OCI-LY3 (cell line): Measurements from ENCODE around the gene LDHAL6B.

Source experiments
- H2AFZ ChIP-seq: fragments of 200-600, 300-600 bp; shearing (Covaris generic); 2 replicates; pipeline ENCODE4 v1.6.0; 2014; ENCODE audit warnings: antibody characterized with exemption, low read depth, low read length
- H3K27ac ChIP-seq: fragments of 200-600, 300-600 bp; sonication (generic); 2 replicates; pipeline ENCODE4 v1.5.1; 2014; ENCODE audit warnings: mild to moderate bottlenecking, low read length, moderate library complexity, mixed read lengths
- H3K27me3 ChIP-seq: fragments of 200-600, 300-600 bp; sonication (generic); 2 replicates; pipeline ENCODE4 v1.6.1; 2014; ENCODE audit warnings: low read depth, low read length, mixed read lengths
- H3K36me3 ChIP-seq: fragments of 200-600, 300-600 bp; sonication (generic); replicated peaks from 2 replicates; pipeline ENCODE3; 2014; ENCODE audit warnings: low read depth, low read length, mixed read lengths
- H3K4me1 ChIP-seq: fragments of 300-600, 200-600 bp; sonication (generic); 2 replicates; pipeline ENCODE4 v1.6.1; 2014; ENCODE audit warnings: low read length, mixed read lengths
- H3K4me2 ChIP-seq: fragments of 200-600, 300-600 bp; sonication (generic); 2 replicates; pipeline ENCODE4 v1.6.1; 2014; ENCODE audit warnings: low read length, mixed read lengths
- H3K4me3 ChIP-seq: fragments of 300-600, 200-600 bp; sonication (generic); 2 replicates; pipeline ENCODE4 v1.5.1; 2014; ENCODE audit warnings: antibody characterized with exemption, mild to moderate bottlenecking, low read length, moderate library complexity
- H3K79me2 ChIP-seq: fragments of 300-600, 200-600 bp; shearing (Covaris generic); 2 replicates; pipeline ENCODE4 v1.6.1; 2014; ENCODE audit warnings: mild to moderate bottlenecking, low read length, mixed read lengths
- H3K9ac ChIP-seq: fragments of 300-600, 200-600 bp; shearing (Covaris generic); 2 replicates; pipeline ENCODE4 v1.6.0; 2014; ENCODE audit warnings: mild to moderate bottlenecking, low read length, moderate library complexity
- H3K9me3 ChIP-seq: fragments of 200-600, 300-600 bp; shearing (Covaris generic); 2 replicates; pipeline ENCODE4 v1.6.1; 2014; ENCODE audit warnings: low read length, mixed read lengths; ENCODE audit not compliant: insufficient read depth
- H4K20me1 ChIP-seq: fragments of 200-600, 300-600 bp; sonication (generic); 2 replicates; pipeline ENCODE4 v1.6.1; 2016; ENCODE audit warnings: low read length, mixed read lengths; ENCODE audit not compliant: insufficient read depth
- CTCF ChIP-seq: fragments of 200-600, 300-600 bp; sonication (generic); IDR thresholded peaks from 2 replicates; pipeline ENCODE4 v1.5.1; 2014; ENCODE audit warnings: antibody characterized with exemption, low read length, low read depth
- EZH2phosphoT487 ChIP-seq: fragments of 200-600 bp; shearing (Covaris generic); IDR thresholded peaks from 2 replicates; pipeline ENCODE4 v1.6.1; 2018; ENCODE audit warnings: antibody characterized with exemption, mixed run types, low read depth

LDHAL6B gene

DNA sequence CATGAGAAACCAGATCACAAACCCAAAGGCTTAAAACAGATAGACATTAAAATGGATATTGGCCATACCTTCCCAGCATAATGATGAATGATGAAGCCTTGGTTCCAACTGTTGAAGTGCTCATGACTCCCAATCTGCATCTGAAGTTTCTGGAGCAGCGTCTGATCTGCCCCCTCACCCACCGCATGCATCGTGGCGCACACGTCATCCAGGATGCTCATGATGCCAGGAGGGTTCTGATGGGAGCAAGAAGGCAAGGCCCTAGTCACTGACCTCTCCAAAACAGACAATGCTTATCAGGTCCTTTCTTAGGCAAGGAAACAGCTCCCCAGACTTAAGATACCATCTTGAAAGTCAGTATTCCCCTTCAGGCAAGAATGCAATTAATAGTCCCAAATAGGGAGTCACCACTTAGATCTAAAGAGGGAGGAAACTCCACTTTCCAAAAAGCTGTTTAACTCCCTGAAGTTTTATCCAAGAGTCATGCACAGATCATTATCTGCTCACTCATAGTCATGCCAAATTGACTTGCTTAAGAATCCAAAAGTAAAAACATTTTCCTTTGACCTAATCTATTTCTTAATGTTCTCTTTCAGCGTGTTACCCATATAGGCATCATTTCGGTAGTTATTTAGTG lies 2.1 kb downstream of the LDHAL6B start:
- Histone ChIP-seq H3K27me3 (no peaks in the 10 kb centered on the region), H3K9ac (no peak overlapping the region), H2AFZ (no peak overlapping the region), H3K4me1 (peaks cover 10% of the 10 kb centered on the region), H3K79me2 (no peaks in the 10 kb centered on the region), H3K36me3 (peaks cover 6% of the 10 kb centered on the region), H4K20me1 (no peaks in the 10 kb centered on the region), H3K4me3 (no peak overlapping the region), H3K9me3 (no peaks in the 10 kb centered on the region), H3K4me2 (no peak overlapping the region), H3K27ac (no peak overlapping the region)
- TF ChIP-seq EZH2phosphoT487 (no peak), CTCF (no peak)

DNA sequence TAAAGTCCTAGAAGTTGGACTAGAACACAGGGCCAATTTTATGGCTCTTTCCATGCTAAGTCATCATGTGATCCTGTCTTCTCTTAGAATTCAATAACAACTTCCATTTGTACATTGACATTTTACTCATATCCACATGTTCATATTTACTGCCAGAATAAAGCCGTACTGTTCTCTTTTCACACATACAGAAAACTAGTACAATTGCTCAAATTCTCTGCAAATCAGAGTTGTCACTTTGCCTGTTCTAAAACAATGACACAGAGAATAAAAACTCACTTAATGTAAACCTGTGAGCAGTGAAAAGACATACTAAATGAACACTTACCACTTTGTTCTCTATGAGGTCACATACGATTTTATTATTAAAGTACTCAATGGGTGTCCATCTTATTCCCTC lies 3.5 kb downstream of the LDHAL6B start:
- no peak for TF ChIP-seq CTCF
- TF ChIP-seq EZH2phosphoT487, result no peak
- H3K36me3 ChIP-seq, result peaks cover 3% of the 10 kb centered on the region
- peaks cover 10% of the 10 kb centered on the region for H3K4me1 ChIP-seq
- H3K9ac ChIP-seq, result no peak overlapping the region
- no peaks in the 10 kb centered on the region for H4K20me1 ChIP-seq
- H3K27ac ChIP-seq, result no peak overlapping the region
- no peak overlapping the region for H3K4me3 ChIP-seq
- no peaks in the 10 kb centered on the region for H3K9me3 ChIP-seq
- no peak overlapping the region for H3K4me2 ChIP-seq
- H3K79me2 ChIP-seq, result no peaks in the 10 kb centered on the region
- no peak overlapping the region for H2AFZ ChIP-seq
- no peaks in the 10 kb centered on the region for H3K27me3 ChIP-seq

DNA sequence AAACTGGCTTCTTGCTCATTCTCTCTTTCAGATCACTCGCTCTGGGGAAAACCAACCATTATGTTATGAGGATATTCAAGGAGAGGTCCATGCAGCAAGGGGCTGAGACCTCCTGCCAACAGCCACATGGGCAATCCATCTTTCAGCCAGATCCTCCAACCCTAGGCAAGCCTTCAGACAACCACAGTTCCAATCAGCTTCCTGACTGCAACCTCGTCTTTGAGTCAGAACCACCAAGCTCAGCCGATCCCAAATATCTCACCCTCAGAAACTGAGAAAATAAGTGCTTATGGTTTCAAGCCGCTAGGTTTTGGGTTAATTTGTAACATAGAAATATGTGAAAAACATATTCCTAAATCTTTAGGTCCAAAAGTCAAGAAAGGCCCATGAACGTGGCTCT lies 10.3 kb downstream of the LDHAL6B start:
- H3K27ac ChIP-seq, result no peak overlapping the region
- no peaks in the 10 kb centered on the region for H3K4me1 ChIP-seq
- H3K9ac ChIP-seq, result no peak overlapping the region
- no peaks in the 10 kb centered on the region for H3K36me3 ChIP-seq
- no peaks in the 10 kb centered on the region for H3K79me2 ChIP-seq
- H3K4me2 ChIP-seq, result no peak overlapping the region
- no peaks in the 10 kb centered on the region for H3K9me3 ChIP-seq
- no peak overlapping the region for H2AFZ ChIP-seq
- H4K20me1 ChIP-seq, result no peaks in the 10 kb centered on the region
- no peaks in the 10 kb centered on the region for H3K27me3 ChIP-seq
- no peak overlapping the region for H3K4me3 ChIP-seq
- TF ChIP-seq EZH2phosphoT487 (no peak), CTCF (no peak)

- no peak overlapping the region for H3K9ac ChIP-seq
- H3K27me3 ChIP-seq, result no peaks in the 10 kb centered on the region
- no peaks in the 10 kb centered on the region for H3K79me2 ChIP-seq
- H4K20me1 ChIP-seq, result no peaks in the 10 kb centered on the region
- TF ChIP-seq EZH2phosphoT487, result no peak
- no peak for TF ChIP-seq CTCF
- H3K4me3 ChIP-seq, result no peak overlapping the region
- H2AFZ ChIP-seq, result no peak overlapping the region
- no peaks in the 10 kb centered on the region for H3K4me1 ChIP-seq
- H3K36me3 ChIP-seq, result no peaks in the 10 kb centered on the region
- no peaks in the 10 kb centered on the region for H3K9me3 ChIP-seq
- no peak overlapping the region for H3K27ac ChIP-seq
- H3K4me2 ChIP-seq, result no peak overlapping the region
These were observed 11.3 kb downstream of the LDHAL6B start for GRCh38 chr15:59217876-59218498.
